ENCODE data around the gene ARL15.

- TF ChIP-seq CTCF (IDR thresholded peaks at IDR 0.05) (no peak), POLR2A (IDR thresholded peaks at IDR 0.05) (no peak)
Measured at GRCh38 chr5:54159153-54159892, 151.1 kb downstream of the ARL15 start.
